GM12878 (cell line): Measurements from ENCODE around the gene IL4I1. TPM values are rescaled to one million over a fixed set of nuclear protein-coding genes. Genes with fewer than 3 reads are reported as not detected.

ENCODE experiments used
- ATAC-seq: fragments of 200-7000 bp; cut with Tn5 transposase; 3 replicates; pipeline ENCODE4 v1.9.1; 2020; ENCODE audit warnings: mild to moderate bottlenecking, moderate library complexity
- BruUV-seq: library from RNA; stranded (reverse); fragments of 400-500 nt; replicated peaks from 2 replicates; lab custom pipeline; 2021; lab: Mats Ljungman, UMichigan
- CTCF ChIA-PET: fragments of 300-600 bp; sonication (Branson Sonifier 250); formaldehyde crosslinking; extraction: SDS; loops from one replicate; lab custom pipeline; 2021; ENCODE audit warnings: inconsistent platforms; lab: Yijun Ruan, JAX
- POLR2A ChIA-PET: fragments of 350-600 bp; formaldehyde crosslinking; extraction: SDS; loops from one replicate; lab custom pipeline; 2021; ENCODE audit warnings: inconsistent platforms; lab: Charles Lee
- RAD21 ChIA-PET: fragments of 300-600 bp; sonication (Branson Sonifier 250); formaldehyde crosslinking; loops from one replicate; lab custom pipeline; 2023; ENCODE audit warnings: antibody characterized with exemption; ENCODE audit not compliant: unreplicated experiment; lab: Charles Lee
- SMC1A ChIA-PET: fragments of 300-600 bp; sonication (Branson Sonifier 250); formaldehyde crosslinking; loops from one replicate; lab custom pipeline; 2023; ENCODE audit not compliant: unreplicated experiment, uncharacterized antibody; lab: Charles Lee
- DNase-seq: peaks from one replicate; pipeline ENCODE4 v3.0.0-alpha.2; 2011; ENCODE audit warnings: low read depth, low spot score
- FAIRE-seq: peaks from 3 replicates; lab custom pipeline; 2011; peaks lifted over from hg19 to GRCh38; lab: Jason Lieb, UNC
- H2AFZ ChIP-seq: 2 replicates; pipeline ENCODE4 v1.6.0; 2011; ENCODE audit warnings: low read depth, low read length, control low read depth; ENCODE audit not compliant: control insufficient read depth
- H3K27ac ChIP-seq: 2 replicates; pipeline ENCODE4 v1.5.1; 2011; ENCODE audit warnings: control low read depth; ENCODE audit not compliant: control insufficient read depth, insufficient read depth
- H3K27me3 ChIP-seq, 2 experiments: replicated peaks in 1 of 2; 2 replicates each; pipeline versions ENCODE4 v1.6.0 to v1.6.1; 2011; ENCODE audit warnings: low read length in 1 of 2; ENCODE audit not compliant: control insufficient read depth in 2 of 2, insufficient read depth in 2 of 2
- H3K36me3 ChIP-seq, 2 experiments: 2 replicates each; pipeline ENCODE4 v1.5.1; 2011; ENCODE audit warnings: low read length in 1 of 2; ENCODE audit not compliant: control insufficient read depth in 2 of 2, insufficient read depth in 2 of 2
- H3K4me1 ChIP-seq: 2 replicates; pipeline ENCODE4 v1.6.1; 2011; ENCODE audit warnings: mild to moderate bottlenecking, low read length, moderate library complexity, mixed read lengths; ENCODE audit not compliant: control insufficient read depth, insufficient read depth
- H3K4me2 ChIP-seq: 2 replicates; pipeline ENCODE4 v1.6.0; 2011; ENCODE audit warnings: control low read depth; ENCODE audit not compliant: control insufficient read depth, insufficient read depth
- H3K4me3 ChIP-seq: fragments of 200-600 bp; sonication (generic); 2 replicates; pipeline ENCODE4 v1.5.1; 2016
- H3K79me2 ChIP-seq: 2 replicates; pipeline ENCODE4 v1.6.0; 2011; ENCODE audit warnings: low read length; ENCODE audit not compliant: control insufficient read depth, insufficient read depth
- H3K9ac ChIP-seq: 2 replicates; pipeline ENCODE4 v1.8.0; 2011; ENCODE audit warnings: low read length, control low read depth, mixed read lengths; ENCODE audit not compliant: control insufficient read depth, insufficient read depth
- H3K9me3 ChIP-seq: replicated peaks from 3 replicates; pipeline ENCODE4 v1.5.1; 2011; ENCODE audit warnings: mild to moderate bottlenecking, low read length; ENCODE audit not compliant: control insufficient read depth, insufficient read depth
- H4K20me1 ChIP-seq: 2 replicates; pipeline ENCODE4 v1.6.0; 2011; ENCODE audit not compliant: control insufficient read depth, insufficient read depth
- CTCF ChIP-seq, 3 experiments: IDR thresholded peaks in 2 of 3; conservative IDR thresholded peaks in 1 of 3; 2 replicates each; pipeline ENCODE4 v1.5.1; 2011; ENCODE audit warnings: low read depth in 3 of 3, low read length in 3 of 3, mild to moderate bottlenecking in 3 of 3, control low read depth in 2 of 3, moderate library complexity in 2 of 3, inconsistent platforms in 1 of 3, mixed read lengths in 1 of 3; ENCODE audit not compliant: control insufficient read depth in 2 of 3, insufficient read depth in 1 of 3; ENCODE audit errors: extremely low read depth in 1 of 3
- TBL1XR1 ChIP-seq: IDR thresholded peaks from 2 replicates; pipeline ENCODE4 v1.6.1; 2012; ENCODE audit warnings: low read depth, low read length, improper control_type of control experiment
- ZBED1 ChIP-seq: IDR thresholded peaks from 2 replicates; pipeline ENCODE4 v1.6.1; 2016; ENCODE audit warnings: borderline replicate concordance
- ZNF592 ChIP-seq: fragments of 450-650 bp; IDR thresholded peaks from 2 replicates; pipeline ENCODE4 v1.6.1; 2017; ENCODE audit warnings: mild to moderate bottlenecking, moderate library complexity
- WGBS: methylation state at CpG from one replicate; pipeline ENCODE4 v1.1.6; 2016; ENCODE audit warnings: low lambda C conversion rate; ENCODE audit not compliant: insufficient replicate concordance, insufficient coverage; ENCODE audit errors: missing lambda C conversion rate; 5-methylcytosine and 5-hydroxymethylcytosine counted together
- in situ Hi-C: fragments of 300-500 bp; cut with MboI; formaldehyde crosslinking; loops from 9 replicates; pipeline ENCODE4 v1.14.3; 2018; ENCODE audit warnings: mixed read lengths
- intact Hi-C: fragments of 100-400 bp; cut with micrococcal nuclease; formaldehyde crosslinking; loops from one replicate; pipeline ENCODE4 v1.14.2; 2022; ENCODE audit not compliant: unreplicated experiment
- polyA plus RNA-seq, 11 experiments: library from polyadenylated mRNA; depleted of rRNA in 4 of 11; unstranded in 6 of 11; stranded (reverse) in 5 of 11; fragments of >200 nt; fragmentation: Nextera tagmentation in 4 of 11; fragmentation: Illumina TruSeq in 1 of 11; extraction: Ambion mirVana in 4 of 11; extraction: Trizol in 1 of 11; gene quantifications; 1 replicate in 1 of 11; 2 replicates in 10 of 11; pipeline versions ENCODE4 v1.2.1 to v1.2.3, GENCODE V29; 2011 to 2016; ENCODE audit warnings: inconsistent platforms in 2 of 11, missing spikeins in 2 of 11, low read depth in 1 of 11
- total RNA-seq, 4 experiments: library from RNA; depleted of rRNA in 3 of 4; stranded (reverse); fragments of >200 nt in 3 of 4; fragmentation: Illumina TruSeq in 1 of 4; extraction: Trizol in 1 of 4; gene quantifications; 2 replicates each; pipeline versions ENCODE4 v1.2.1 to v1.2.3, GENCODE V29; 2013 to 2021

Gene IL4I1
- total and polyA plus RNA-seq, 10 of the 15 experiments (the other 5 are each of a cell fraction or from before 2014, with no cell fraction given) = 0.62 to 83.8 (median 42.8) TPM

- H3K4me2 ChIP-seq = no peak overlapping the region
- no peak overlapping the region for H3K9ac ChIP-seq
- H4K20me1 ChIP-seq = no peaks in the 10 kb centered on the region
- no peaks in the 10 kb centered on the region for H3K27me3 ChIP-seq
- in situ Hi-C loops (loop anchor here (5.0 to 10.0 kb wide), 2 partner anchors 42 to 195 kb away; no protein-coding TSS in a partner anchor), intact Hi-C loops (no loop called here)
- peaks cover 3% of the 10 kb centered on the region; the same call in 1 of the 2 replicates for H3K4me1 ChIP-seq
- no peak overlapping the region for H2AFZ ChIP-seq
- H3K27ac ChIP-seq = no peak overlapping the region
- ChIA-PET POLR2A (no interaction called here), SMC1A (interaction anchor here (1.2 to 2.2 kb wide), 2 partner anchors 18 to 43 kb away, joined by 5 to 6 read pairs; no protein-coding TSS in a partner anchor), RAD21 (interaction anchor here (1.0 kb wide), 1 partner anchor 14 kb away, joined by 3 read pairs; no protein-coding TSS in a partner anchor), CTCF (interaction anchor here (0.6 to 5.0 kb wide), 7 partner anchors 8 to 196 kb away, joined by 3 to 23 read pairs (median 4); no protein-coding TSS in a partner anchor)
- WGBS = 32% methylated on average over 7 of the region's 7 CpGs
- no peaks in the 10 kb centered on the region for H3K79me2 ChIP-seq
- H3K9me3 ChIP-seq = no peaks in the 10 kb centered on the region
- DNase-seq = no peak
- H3K4me3 ChIP-seq = no peak overlapping the region
- TF ChIP-seq ZBED1 = no peak
- TF ChIP-seq CTCF (IDR thresholded peaks at IDR 0.05 in 2 of 3, conservative IDR thresholded peaks at IDR 0.05 in 1 of 3; ENCODE audit: control insufficient read depth in 2 of 3, extremely low read depth in 1 of 3, insufficient read depth in 1 of 3, low read depth in 3 of 3, low read length in 3 of 3) = peak in 2 of 3 experiments; percentile 5 to 21; a peak in 1 of 6 replicates
- TF ChIP-seq ZNF592 = no peak
- TF ChIP-seq TBL1XR1 = no peak
- no peak for ATAC-seq
- H3K36me3 ChIP-seq = no peaks in the 10 kb centered on the region
- BruUV-seq = no TSS peak
- no peak for FAIRE-seq
Observed at GRCh38 chr19:49939721-49940481, 43.2 kb upstream of the IL4I1 start.
